GM12864 (cell line): Measurements from ENCODE around the gene LTA.
"Not testable (repeated sequence)": the region's sequence is repeated elsewhere in the genome, so short reads cannot be mapped to it uniquely, and the experiment has no call there.

Experiments used
- DNase-seq: peaks from one replicate; pipeline ENCODE4 v3.0.0-alpha.2; 2011; ENCODE audit warnings: low read depth
- H3K4me3 ChIP-seq: 2 replicates; pipeline ENCODE4 v1.5.1; 2011; ENCODE audit warnings: mild to moderate bottlenecking, low read depth, low read length, control low read depth
- CTCF ChIP-seq: IDR thresholded peaks from 2 replicates; pipeline ENCODE4 v1.5.1; 2011; ENCODE audit warnings: low read depth, mild to moderate bottlenecking, moderate library complexity, low read length, control low read depth, inconsistent platforms; ENCODE audit errors: missing control alignments

Gene LTA

GRCh38 chr6:31588871-31589650 lies 17.0 kb downstream of the LTA start:
- no peak for DNase-seq
- no peak for TF ChIP-seq CTCF
- no peak overlapping the region for H3K4me3 ChIP-seq

GRCh38 chr6:31590691-31591090 lies 18.6 kb downstream of the LTA start:
- not testable (repeated sequence) for H3K4me3 ChIP-seq, DNase-seq

GRCh38 chr6:31592396-31592771 lies 20.3 kb downstream of the LTA start:
- DNase-seq: no peak
- no peak for TF ChIP-seq CTCF
- H3K4me3 ChIP-seq: peak overlapping the region; percentile 25

GRCh38 chr6:31597006-31597405 lies 24.9 kb downstream of the LTA start:
- DNase-seq: no peak
- peak; percentile 66 for TF ChIP-seq CTCF
- H3K4me3 ChIP-seq: no peak overlapping the region

- no peak for TF ChIP-seq CTCF
- DNase-seq: no peak
Observed at GRCh38 chr6:31607317-31607716, 35.2 kb downstream of the LTA start.

GRCh38 chr6:31609519-31610406 lies 37.7 kb downstream of the LTA start:
- no peak overlapping the region for H3K4me3 ChIP-seq
- no peak for TF ChIP-seq CTCF
- no peak for DNase-seq

More at GRCh38 chr6:31607317-31607716, 35.2 kb downstream of the LTA start:
- H3K4me3 ChIP-seq: no peak overlapping the region

GRCh38 chr6:31610968-31611367 lies 38.9 kb downstream of the LTA start:
- H3K4me3 ChIP-seq: no peak overlapping the region
- no peak for TF ChIP-seq CTCF
- DNase-seq: no peak
